ENCODE data around the gene NDE1. TPM values are rescaled to one million over a fixed set of nuclear protein-coding genes. Genes with fewer than 3 reads are reported as not detected.
A peak's percentile ranks its signal among the peaks of the same experiment; 100 is the strongest.

NDE1 gene
- total and polyA plus RNA-seq, 12 donors: 3.1 to 21.6 (median 14.7) TPM

DNA sequence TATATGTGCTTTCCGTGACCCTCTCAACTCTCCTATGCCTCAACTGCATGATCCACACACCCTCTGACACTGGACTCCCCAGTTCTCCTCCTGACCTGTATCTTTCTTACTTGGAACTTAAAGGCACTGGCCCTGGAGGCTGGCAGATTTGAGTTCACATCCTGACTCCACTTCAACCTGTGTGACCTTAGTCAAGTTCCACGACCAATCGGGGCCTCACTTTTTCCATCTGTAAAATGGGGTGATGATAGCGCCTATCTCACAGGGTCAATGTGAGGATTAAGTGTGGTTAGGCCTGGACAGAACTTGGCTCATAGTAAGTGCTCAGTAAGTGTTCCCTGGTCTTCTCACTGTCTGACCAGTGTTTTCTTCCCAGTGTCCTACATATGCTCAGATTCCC, 32.1 kb upstream of the NDE1 start:
- Histone ChIP-seq H3K27ac (peak overlapping the region in 1 of 5 donors; percentile 17), H3K36me3 (replicated peaks in 1 of 2) (peaks cover 0 to 88% of the 10 kb centered on the region in 2 donors)

GRCh38 chr16:15618392-15618791, 31.7 kb upstream of the NDE1 start:
- Histone ChIP-seq H3K27ac (peak overlapping the region in 1 of 5 donors; percentile 17), H3K36me3 (replicated peaks in 1 of 2) (peaks cover 0 to 88% of the 10 kb centered on the region in 2 donors)

More for the DNA sequence above, 32.1 kb upstream of the NDE1 start:
- H3K4me3 ChIP-seq: no peak overlapping the region
- TF ChIP-seq POLR2A (IDR thresholded peaks at IDR 0.05) (no peak), CTCF (IDR thresholded peaks at IDR 0.05) (no peak)
- intact Hi-C loops (cut with DNase I): no loop called here
- WGBS, 4 donors: 92 to 99% (median 96%) methylated on average over 4 of the region's 4 CpGs
- H3K27me3 ChIP-seq: no peaks in the 10 kb centered on the region
- H3K4me1 ChIP-seq (replicated peaks in 1 of 2): peaks cover 0 to 4% of the 10 kb centered on the region in 2 donors
- H3K9me3 ChIP-seq (replicated peaks in 1 of 3): no peaks in the 10 kb centered on the region
- DNase-seq: no peak

GRCh38 chr16:15620611-15621195, 29.3 kb upstream of the NDE1 start:
- no peak for DNase-seq
- Histone ChIP-seq H3K27ac (no peak overlapping the region), H3K27me3 (no peaks in the 10 kb centered on the region), H3K36me3 (replicated peaks in 1 of 2) (peaks cover 0 to 90% of the 10 kb centered on the region in 2 donors), H3K9me3 (replicated peaks in 1 of 3) (no peaks in the 10 kb centered on the region), H3K4me1 (replicated peaks in 1 of 2) (peaks cover 0 to 4% of the 10 kb centered on the region in 2 donors), H3K4me3 (no peak overlapping the region)
- intact Hi-C loops (cut with DNase I): no loop called here
- TF ChIP-seq CTCF (IDR thresholded peaks at IDR 0.05) (no peak), POLR2A (IDR thresholded peaks at IDR 0.05) (no peak)
- WGBS, 4 donors: 83 to 90% (median 88%) methylated on average over 6 of the region's 6 CpGs

More at GRCh38 chr16:15618392-15618791, 31.7 kb upstream of the NDE1 start:
- WGBS, 4 donors: 55 to 66% (median 61%) methylated on average over 4 of the region's 4 CpGs
- no peaks in the 10 kb centered on the region for H3K27me3 ChIP-seq
- DNase-seq: peak in 5 of 7 donors; percentile 20 to 73 (median 42)
- intact Hi-C loops (cut with DNase I): no loop called here
- H3K4me1 ChIP-seq (replicated peaks in 1 of 2): peaks cover 0 to 4% of the 10 kb centered on the region in 2 donors
- no peaks in the 10 kb centered on the region for H3K9me3 ChIP-seq (replicated peaks in 1 of 3)
- no peak overlapping the region for H3K4me3 ChIP-seq
- no peak for TF ChIP-seq CTCF (IDR thresholded peaks at IDR 0.05)
- TF ChIP-seq POLR2A (IDR thresholded peaks at IDR 0.05): no peak

DNA sequence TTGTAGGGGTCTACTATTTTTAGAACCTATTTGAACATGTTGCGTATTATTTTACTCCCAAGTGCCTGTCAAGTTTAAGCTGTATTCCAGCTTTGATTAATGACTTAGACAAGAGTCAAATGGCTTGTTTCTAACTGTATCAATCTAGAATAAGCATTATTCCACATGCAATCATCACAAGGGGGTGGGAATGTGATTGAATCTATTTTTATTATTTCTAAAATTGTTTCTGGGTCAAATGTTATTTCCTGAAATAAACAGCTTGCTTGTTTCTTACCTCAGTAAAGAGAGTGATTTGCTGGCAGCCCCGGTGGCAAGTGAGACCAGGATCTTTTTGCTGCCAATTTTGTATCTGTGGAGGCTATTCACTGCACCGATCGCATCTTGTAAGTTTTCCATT, 28.6 kb upstream of the NDE1 start:
- 79 to 84% (median 83%) methylated on average over 4 of the region's 4 CpGs for WGBS, 4 donors
- no peak for TF ChIP-seq CTCF (IDR thresholded peaks at IDR 0.05)
- no peak for TF ChIP-seq POLR2A (IDR thresholded peaks at IDR 0.05)
- H3K4me3 ChIP-seq: no peak overlapping the region
- no peak overlapping the region for H3K27ac ChIP-seq
- no peaks in the 10 kb centered on the region for H3K9me3 ChIP-seq (replicated peaks in 1 of 3)
- H3K27me3 ChIP-seq: no peaks in the 10 kb centered on the region
- no peak for DNase-seq
- peaks cover 0 to 90% of the 10 kb centered on the region in 2 donors for H3K36me3 ChIP-seq (replicated peaks in 1 of 2)
- intact Hi-C loops (cut with DNase I): no loop called here
- peaks cover 0 to 4% of the 10 kb centered on the region in 2 donors for H3K4me1 ChIP-seq (replicated peaks in 1 of 2)
